DND-41 (cell line): ENCODE measurements around the gene TMEM39B.

Source experiments
- ATAC-seq: fragments of 200-7000 bp; cut with Tn5 transposase; 3 replicates; pipeline ENCODE4 v1.9.1; 2021; ENCODE audit warnings: low read depth; ENCODE audit not compliant: insufficient read depth
- DNase-seq: peaks from one replicate; pipeline ENCODE4 v3.0.0-alpha.2; 2020
- H2AFZ ChIP-seq: 2 replicates; pipeline ENCODE4 v1.6.0; 2012; ENCODE audit warnings: low read depth, low read length
- H3K27ac ChIP-seq: 2 replicates; pipeline ENCODE4 v1.5.1; 2012; ENCODE audit warnings: low read length, inconsistent platforms
- H3K27me3 ChIP-seq: fragments of 200-600 bp; sonication (generic); 2 replicates; pipeline ENCODE4 v1.6.0; 2012; ENCODE audit warnings: low read length, mild to moderate bottlenecking, inconsistent platforms; ENCODE audit not compliant: insufficient read depth, poor library complexity
- H3K36me3 ChIP-seq: 2 replicates; pipeline ENCODE4 v1.5.1; 2012; ENCODE audit warnings: low read length, inconsistent platforms; ENCODE audit not compliant: insufficient read depth
- H3K4me1 ChIP-seq: 2 replicates; pipeline ENCODE4 v1.5.1; 2012; ENCODE audit warnings: mild to moderate bottlenecking, low read length; ENCODE audit not compliant: insufficient read depth
- H3K4me2 ChIP-seq: 2 replicates; pipeline ENCODE4 v1.6.0; 2012; ENCODE audit warnings: mild to moderate bottlenecking, moderate library complexity, low read length, inconsistent platforms; ENCODE audit not compliant: insufficient read depth
- H3K4me3 ChIP-seq, 2 experiments: fragments of 200-600 bp in 1 of 2; shearing (Covaris generic) in 1 of 2; 2 replicates each; pipeline ENCODE4 v1.5.1; 2012 to 2016; ENCODE audit warnings: inconsistent platforms in 2 of 2, low read length in 2 of 2, mild to moderate bottlenecking in 2 of 2, low read depth in 1 of 2, moderate library complexity in 1 of 2
- H3K79me2 ChIP-seq: 2 replicates; pipeline ENCODE4 v1.6.0; 2012; ENCODE audit warnings: low read length, inconsistent platforms; ENCODE audit not compliant: insufficient read depth
- H3K9ac ChIP-seq: 2 replicates; pipeline ENCODE4 v1.6.0; 2012; ENCODE audit warnings: low read depth, mild to moderate bottlenecking, inconsistent platforms, low read length, moderate library complexity
- H3K9me3 ChIP-seq: 2 replicates; pipeline ENCODE4 v1.5.1; 2012; ENCODE audit warnings: low read length, moderate library complexity, mild to moderate bottlenecking, inconsistent platforms; ENCODE audit not compliant: insufficient read depth, severe bottlenecking
- H4K20me1 ChIP-seq: 2 replicates; pipeline ENCODE4 v1.6.0; 2012; ENCODE audit warnings: low read length; ENCODE audit not compliant: insufficient read depth
- EZH2 ChIP-seq: IDR thresholded peaks from 3 replicates; pipeline ENCODE4 v1.6.1; 2012; ENCODE audit warnings: borderline replicate concordance, low read depth, mild to moderate bottlenecking, moderate library complexity, low read length, inconsistent platforms; ENCODE audit not compliant: severe bottlenecking
- TF ChIP-seq, protein P1 (sequence below): IDR thresholded peaks from 2 replicates; pipeline ENCODE4 v1.5.1; 2012; ENCODE audit warnings: borderline replicate concordance, low read length, moderate library complexity, mild to moderate bottlenecking; ENCODE audit not compliant: poor library complexity, severe bottlenecking; ENCODE audit errors: extremely low read depth

Gene TMEM39B

DNA sequence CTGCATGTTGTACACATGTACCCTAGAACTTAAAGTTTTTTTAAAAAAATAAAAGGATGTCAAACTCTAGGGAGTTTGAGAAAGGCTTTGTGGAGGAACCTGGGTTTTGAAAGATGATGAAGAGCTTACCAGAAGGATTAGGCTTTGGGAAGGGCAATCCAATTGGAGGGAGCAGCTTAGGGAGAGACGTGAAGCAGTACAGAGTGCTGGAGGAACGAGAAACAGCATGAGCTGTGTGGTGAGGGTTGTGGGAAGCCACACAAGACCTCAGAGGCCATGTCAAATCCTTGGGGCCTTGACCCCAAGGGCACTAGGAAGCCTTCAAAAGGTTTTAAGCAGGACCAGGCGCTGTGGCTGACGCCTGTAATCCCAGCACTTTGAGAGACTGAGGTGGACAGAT lies 26.7 kb downstream of the TMEM39B start:
- Histone ChIP-seq H2AFZ (no peak overlapping the region), H3K4me2 (no peak overlapping the region), H3K36me3 (peaks cover 73% of the 10 kb centered on the region), H3K4me3 (no peak overlapping the region), H4K20me1 (no peaks in the 10 kb centered on the region), H3K9ac (no peak overlapping the region), H3K27me3 (no peaks in the 10 kb centered on the region), H3K4me1 (no peaks in the 10 kb centered on the region), H3K79me2 (no peaks in the 10 kb centered on the region), H3K27ac (no peak overlapping the region), H3K9me3 (no peaks in the 10 kb centered on the region)
- ATAC-seq (no peak), DNase-seq (no peak)
- TF ChIP-seq, protein P1, sequence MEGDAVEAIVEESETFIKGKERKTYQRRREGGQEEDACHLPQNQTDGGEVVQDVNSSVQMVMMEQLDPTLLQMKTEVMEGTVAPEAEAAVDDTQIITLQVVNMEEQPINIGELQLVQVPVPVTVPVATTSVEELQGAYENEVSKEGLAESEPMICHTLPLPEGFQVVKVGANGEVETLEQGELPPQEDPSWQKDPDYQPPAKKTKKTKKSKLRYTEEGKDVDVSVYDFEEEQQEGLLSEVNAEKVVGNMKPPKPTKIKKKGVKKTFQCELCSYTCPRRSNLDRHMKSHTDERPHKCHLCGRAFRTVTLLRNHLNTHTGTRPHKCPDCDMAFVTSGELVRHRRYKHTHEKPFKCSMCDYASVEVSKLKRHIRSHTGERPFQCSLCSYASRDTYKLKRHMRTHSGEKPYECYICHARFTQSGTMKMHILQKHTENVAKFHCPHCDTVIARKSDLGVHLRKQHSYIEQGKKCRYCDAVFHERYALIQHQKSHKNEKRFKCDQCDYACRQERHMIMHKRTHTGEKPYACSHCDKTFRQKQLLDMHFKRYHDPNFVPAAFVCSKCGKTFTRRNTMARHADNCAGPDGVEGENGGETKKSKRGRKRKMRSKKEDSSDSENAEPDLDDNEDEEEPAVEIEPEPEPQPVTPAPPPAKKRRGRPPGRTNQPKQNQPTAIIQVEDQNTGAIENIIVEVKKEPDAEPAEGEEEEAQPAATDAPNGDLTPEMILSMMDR: no peak
- no peak for TF ChIP-seq EZH2

DNA sequence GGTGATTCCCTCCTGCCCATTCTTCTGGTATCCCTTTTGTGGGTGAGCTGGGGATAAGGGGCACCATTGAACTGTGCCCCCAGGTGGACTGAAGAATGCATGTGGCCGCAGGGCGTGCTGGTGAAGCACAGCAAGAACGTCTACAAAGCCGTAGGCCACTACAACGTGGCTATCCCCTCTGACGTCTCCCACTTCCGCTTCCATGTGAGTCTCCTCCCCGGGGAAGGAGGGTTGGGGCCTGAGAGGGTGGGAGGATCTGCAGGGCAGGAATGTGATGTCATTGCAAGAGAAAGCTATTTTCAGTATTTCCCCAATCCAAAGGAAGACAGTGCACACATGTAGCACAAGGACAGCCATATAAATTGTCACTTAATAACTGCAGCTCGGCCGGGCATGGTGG lies 27.6 kb downstream of the TMEM39B start:
- Histone ChIP-seq H2AFZ (no peak overlapping the region), H3K79me2 (no peaks in the 10 kb centered on the region), H3K9ac (no peak overlapping the region), H3K27me3 (no peaks in the 10 kb centered on the region), H3K9me3 (no peaks in the 10 kb centered on the region), H3K4me1 (no peaks in the 10 kb centered on the region), H3K4me2 (no peak overlapping the region), H3K4me3 (no peak overlapping the region), H4K20me1 (no peaks in the 10 kb centered on the region), H3K36me3 (peaks cover 63% of the 10 kb centered on the region), H3K27ac (no peak overlapping the region)
- ATAC-seq: no peak
- no peak for DNase-seq
- TF ChIP-seq, protein P1: no peak
- TF ChIP-seq EZH2: no peak

GRCh38 chr1:32100807-32101708 lies 28.3 kb downstream of the TMEM39B start:
- H3K27me3 ChIP-seq: no peaks in the 10 kb centered on the region
- no peaks in the 10 kb centered on the region for H4K20me1 ChIP-seq
- H3K9ac ChIP-seq: no peak overlapping the region
- no peak overlapping the region for H2AFZ ChIP-seq
- no peak for DNase-seq
- H3K4me2 ChIP-seq: no peak overlapping the region
- no peaks in the 10 kb centered on the region for H3K4me1 ChIP-seq
- no peak overlapping the region for H3K4me3 ChIP-seq
- no peaks in the 10 kb centered on the region for H3K79me2 ChIP-seq
- no peaks in the 10 kb centered on the region for H3K9me3 ChIP-seq
- TF ChIP-seq, protein P1: no peak
- no peak for TF ChIP-seq EZH2
- H3K36me3 ChIP-seq: peaks cover 56% of the 10 kb centered on the region
- no peak overlapping the region for H3K27ac ChIP-seq
- ATAC-seq: no peak
